Lung (tissue), 12 donors: ENCODE results near the gene GSC2. TPM values are rescaled to one million over a fixed set of nuclear protein-coding genes. Genes with fewer than 3 reads are reported as not detected.
A peak's percentile ranks its signal among the peaks of the same experiment; 100 is the strongest.

Source experiments
- ATAC-seq: fragments of 200-7000 bp; cut with Tn5 transposase; one replicate; pipeline ENCODE4 v1.9.1; 2020; ENCODE audit warnings: moderate number of reproducible peaks; ENCODE audit not compliant: insufficient read depth, low FRiP score
- DNase-seq, 3 donors: peaks; one replicate each; pipeline ENCODE4 v3.0.0-alpha.2; 2013 to 2017
- H3K27ac ChIP-seq, 2 donors: one replicate each; pipeline ENCODE4 v1.5.1; 2013; ENCODE audit warnings: mild to moderate bottlenecking in 2 of 2, moderate library complexity in 2 of 2, control low read depth in 1 of 2, inconsistent platforms in 1 of 2, low read depth in 1 of 2, low read length in 1 of 2
- H3K27me3 ChIP-seq, 3 donors: one replicate each; pipeline ENCODE4 v1.5.1; 2013; ENCODE audit warnings: low read length in 2 of 3; ENCODE audit not compliant: control insufficient read depth in 3 of 3, insufficient read depth in 3 of 3
- H3K36me3 ChIP-seq, 4 donors: one replicate each; pipeline ENCODE4 v1.5.1; 2013; ENCODE audit warnings: low read length in 4 of 4, mild to moderate bottlenecking in 1 of 4, moderate library complexity in 1 of 4; ENCODE audit not compliant: control insufficient read depth in 4 of 4, insufficient read depth in 4 of 4
- H3K4me1 ChIP-seq, 5 donors: one replicate each; pipeline ENCODE4 v1.5.1; 2013; ENCODE audit warnings: low read length in 5 of 5, mild to moderate bottlenecking in 2 of 5, moderate library complexity in 1 of 5; ENCODE audit not compliant: control insufficient read depth in 5 of 5, insufficient read depth in 5 of 5
- H3K4me3 ChIP-seq: one replicate; pipeline ENCODE4 v1.5.1; 2013; ENCODE audit warnings: mild to moderate bottlenecking, control low read depth, moderate library complexity
- H3K9ac ChIP-seq, 2 donors: one replicate each; pipeline ENCODE4 v1.5.1; 2013; ENCODE audit warnings: low read length in 2 of 2, control low read depth in 1 of 2; ENCODE audit not compliant: insufficient read depth in 1 of 2
- H3K9me3 ChIP-seq, 4 donors: one replicate each; pipeline ENCODE4 v1.5.1; 2013; ENCODE audit warnings: low read length in 3 of 4, mild to moderate bottlenecking in 1 of 4, moderate library complexity in 1 of 4; ENCODE audit not compliant: control insufficient read depth in 4 of 4, insufficient read depth in 3 of 4
- WGBS, 2 donors: extraction: QIAGEN DNeasy Blood & Tissue Kit; methylation state at CpG; one replicate each; pipeline ENCODE4 v1.1.7; 2013; 5-methylcytosine and 5-hydroxymethylcytosine counted together
- polyA plus RNA-seq, 2 donors: library from polyadenylated mRNA; stranded (reverse); fragments of 200-250 nt; gene quantifications; one replicate each; pipeline ENCODE4 v1.2.1, GENCODE V29; 2013
- total RNA-seq, 2 donors: library from RNA; depleted of rRNA in 1 of 2; stranded (reverse); fragments of >200 nt in 1 of 2; gene quantifications; one replicate each; pipeline ENCODE4 v1.2.1, GENCODE V29; 2014 to 2021
- TF ChIP-seq, protein P1 (sequence below): IDR thresholded peaks from 2 replicates; pipeline ENCODE4 v1.5.1; 2012; ENCODE audit warnings: mild to moderate bottlenecking; ENCODE audit errors: control extremely low read depth, extremely low read depth
- donor health status: control.
- donor health status: control.
- donor health status: Bipolar disorder and iron deficiency.
- donor health status: healthy.
- donor health status: DM: yes; HTN: yes; CAD: no.

The GSC2 gene
- total and polyA plus RNA-seq, 4 donors, result not detected

DNA sequence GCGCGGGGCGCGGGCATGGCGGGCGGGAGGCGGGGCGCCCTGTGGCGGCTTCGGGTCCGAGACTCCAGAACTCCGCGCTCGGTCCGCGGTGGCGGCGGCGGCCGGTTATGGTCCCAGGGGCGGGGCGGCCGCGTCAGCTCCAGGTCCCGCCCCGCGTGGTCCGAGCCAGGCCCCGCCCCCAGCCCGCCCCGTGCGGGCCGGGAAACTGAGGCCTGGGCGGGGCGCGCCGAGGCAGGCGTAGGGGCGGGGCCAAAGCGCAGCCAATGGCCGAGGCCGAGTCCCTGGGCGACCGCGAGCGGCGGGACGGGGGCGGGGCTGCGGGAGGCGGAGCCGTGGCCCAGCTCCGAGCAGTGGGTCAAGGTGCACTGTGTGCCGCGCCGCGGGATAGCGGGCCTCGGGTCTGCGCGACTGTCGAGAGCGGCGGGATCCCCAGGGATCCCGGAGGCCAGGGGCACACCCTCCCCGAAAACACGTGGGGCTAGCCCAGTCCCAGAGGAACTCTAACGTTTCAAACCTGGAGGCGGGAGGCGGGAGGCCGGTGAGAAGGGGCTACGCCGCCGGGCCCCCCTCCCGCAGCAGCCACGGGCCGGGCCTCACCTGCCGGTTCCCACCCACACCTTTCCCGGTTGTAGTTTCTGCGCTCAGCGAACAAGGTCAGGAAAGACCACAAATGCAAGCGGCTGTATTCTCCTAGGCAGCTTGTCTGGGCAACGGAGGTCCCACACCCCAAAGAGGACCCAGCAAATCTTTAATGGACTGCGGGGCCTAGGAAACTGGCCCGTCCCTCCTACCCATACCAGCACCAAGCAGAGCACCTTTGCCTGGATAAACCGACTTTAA lies 28.8 kb upstream of the GSC2 start, which contains the start of gene SLC25A1:
Gene SLC25A1, minus strand, starts transcription at position 80 of the 840 bp plus-strand sequence. Its CDS starts 63 bp downstream, at position 17.
- Histone ChIP-seq H3K9me3 (no peaks in the 10 kb centered on the region), H3K27me3 (no peaks in the 10 kb centered on the region), H3K36me3 (peaks cover 0 to 3% (median 0%) of the 10 kb centered on the region in 4 donors), H3K27ac (peak within 1 kb of the TSS; percentile 82 to 89), H3K4me1 (peaks cover 0 to 25% (median under 1%) of the 10 kb centered on the region in 5 donors), H3K4me3 (peak within 1 kb of the TSS; percentile 63), H3K9ac (peak within 1 kb of the TSS; percentile 3 to 5)
- DNase-seq, result peak; percentile 91 to 94 (median 92)
- ATAC-seq, result peak; percentile 93
- 1% methylated on average over 49 to 86 of the region's 86 CpGs for WGBS, 2 donors
- TF ChIP-seq, protein P1, sequence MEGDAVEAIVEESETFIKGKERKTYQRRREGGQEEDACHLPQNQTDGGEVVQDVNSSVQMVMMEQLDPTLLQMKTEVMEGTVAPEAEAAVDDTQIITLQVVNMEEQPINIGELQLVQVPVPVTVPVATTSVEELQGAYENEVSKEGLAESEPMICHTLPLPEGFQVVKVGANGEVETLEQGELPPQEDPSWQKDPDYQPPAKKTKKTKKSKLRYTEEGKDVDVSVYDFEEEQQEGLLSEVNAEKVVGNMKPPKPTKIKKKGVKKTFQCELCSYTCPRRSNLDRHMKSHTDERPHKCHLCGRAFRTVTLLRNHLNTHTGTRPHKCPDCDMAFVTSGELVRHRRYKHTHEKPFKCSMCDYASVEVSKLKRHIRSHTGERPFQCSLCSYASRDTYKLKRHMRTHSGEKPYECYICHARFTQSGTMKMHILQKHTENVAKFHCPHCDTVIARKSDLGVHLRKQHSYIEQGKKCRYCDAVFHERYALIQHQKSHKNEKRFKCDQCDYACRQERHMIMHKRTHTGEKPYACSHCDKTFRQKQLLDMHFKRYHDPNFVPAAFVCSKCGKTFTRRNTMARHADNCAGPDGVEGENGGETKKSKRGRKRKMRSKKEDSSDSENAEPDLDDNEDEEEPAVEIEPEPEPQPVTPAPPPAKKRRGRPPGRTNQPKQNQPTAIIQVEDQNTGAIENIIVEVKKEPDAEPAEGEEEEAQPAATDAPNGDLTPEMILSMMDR, result no peak

DNA sequence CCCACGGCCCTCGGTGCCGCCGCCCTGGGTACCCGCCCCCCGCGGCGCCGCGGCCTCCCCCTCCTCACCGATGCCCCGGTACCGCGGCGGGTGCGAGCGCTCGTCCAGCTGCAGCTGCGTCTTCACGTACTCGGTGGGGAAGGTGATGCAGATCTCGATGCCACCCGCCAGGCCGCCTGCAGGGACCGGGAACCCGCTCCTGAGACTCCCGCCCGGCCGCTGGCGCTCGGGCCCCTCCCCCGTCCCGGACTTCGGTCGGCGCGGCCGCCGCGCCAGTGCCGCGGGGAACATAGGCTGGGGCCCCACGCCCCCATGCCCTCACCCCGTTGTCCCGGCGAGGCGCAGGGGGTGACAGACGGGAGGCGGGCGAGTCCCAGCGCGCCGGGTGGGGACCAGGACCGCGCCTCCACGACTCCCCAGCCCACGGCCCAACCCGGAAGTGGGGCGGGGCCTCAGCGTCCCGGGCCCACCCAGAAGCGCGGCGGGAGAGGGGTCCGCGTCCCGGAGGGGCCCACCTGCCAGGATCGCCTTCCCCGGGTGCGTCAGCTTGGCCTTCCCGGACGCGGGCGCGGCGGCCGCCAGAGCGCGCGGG lies 28.1 kb upstream of the GSC2 start:
- Histone ChIP-seq H3K4me3 (peak overlapping the region; percentile 63), H3K27ac (peak overlapping the region; percentile 82 to 89), H3K4me1 (peaks cover 0 to 26% (median 4%) of the 10 kb centered on the region in 5 donors), H3K27me3 (no peaks in the 10 kb centered on the region), H3K36me3 (peaks cover 0 to 3% (median 0%) of the 10 kb centered on the region in 4 donors), H3K9ac (peak overlapping the region in 1 of 2 donors; percentile 5), H3K9me3 (no peaks in the 10 kb centered on the region)
- TF ChIP-seq, protein P1, result no peak
- 0 to 1% methylated on average over 64 to 80 of the region's 80 CpGs for WGBS, 2 donors
- peak; percentile 16 for ATAC-seq
- peak in 2 of 3 donors; percentile 60 to 64 for DNase-seq

DNA sequence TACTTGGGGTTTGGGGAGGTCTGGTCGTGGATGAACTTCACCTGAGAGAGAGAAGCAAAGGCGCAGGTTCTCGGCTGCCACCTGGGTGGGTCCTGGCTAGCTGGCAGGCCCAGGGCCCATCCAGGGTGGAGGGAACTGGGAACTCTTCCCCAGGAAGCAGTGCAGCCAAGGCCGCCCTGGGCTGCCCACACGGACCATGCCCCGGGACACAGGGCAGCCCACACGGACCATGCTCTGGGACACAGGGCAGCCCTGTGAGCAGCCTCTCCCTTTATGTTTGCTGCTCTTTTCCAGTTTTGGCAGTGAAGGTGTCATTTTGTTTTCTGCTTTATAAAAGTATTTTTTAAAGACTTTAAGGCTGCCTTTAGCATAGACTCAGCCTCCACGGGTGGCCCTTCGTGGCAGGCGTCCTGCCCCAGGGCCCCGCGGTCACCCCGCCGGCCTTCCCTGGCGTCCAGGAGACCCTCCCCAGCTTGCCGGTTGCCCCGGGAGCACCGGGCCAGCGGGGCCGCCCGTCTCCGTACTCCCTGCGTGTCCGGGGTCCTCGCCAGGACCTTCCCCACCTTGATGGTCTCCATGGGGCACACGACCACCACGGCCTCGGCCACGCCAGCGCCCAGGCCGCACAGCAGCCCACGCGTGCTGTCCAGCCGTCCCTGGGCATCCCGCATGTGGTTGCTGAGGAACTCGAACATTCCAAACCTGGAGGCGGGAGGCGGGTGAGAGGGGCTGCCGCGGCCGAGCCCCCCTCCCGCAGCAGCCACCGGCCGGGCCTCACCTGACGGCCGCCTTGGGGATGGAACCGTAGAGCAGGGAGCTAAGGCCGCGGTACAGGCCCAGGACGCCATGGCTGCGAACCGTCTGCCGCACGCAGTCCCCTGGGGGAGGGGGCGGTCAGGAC lies 27.3 kb upstream of the GSC2 start:
- H3K4me1 ChIP-seq, result peaks cover 4 to 34% (median 8%) of the 10 kb centered on the region in 5 donors

More for the DNA sequence above, 27.3 kb upstream of the GSC2 start:
- TF ChIP-seq, protein P1, result no peak
- peaks cover 0 to 3% (median 0%) of the 10 kb centered on the region in 4 donors for H3K36me3 ChIP-seq
- H3K9me3 ChIP-seq, result no peaks in the 10 kb centered on the region
- peak overlapping the region; percentile 63 for H3K4me3 ChIP-seq
- ATAC-seq (no peak), DNase-seq (no peak)
- 36 to 48% methylated on average over 47 to 55 of the region's 55 CpGs for WGBS, 2 donors
- H3K9ac ChIP-seq, result peak overlapping the region; percentile 3 to 5
- no peaks in the 10 kb centered on the region for H3K27me3 ChIP-seq
- no peak overlapping the region for H3K27ac ChIP-seq
